ENCODE results near the gene PLK3.
A peak's percentile ranks its signal among the peaks of the same experiment; 100 is the strongest.
"Not testable (repeated sequence)": the region's sequence is repeated elsewhere in the genome, so short reads cannot be mapped to it uniquely, and the experiment has no call there.

PLK3 gene

DNA sequence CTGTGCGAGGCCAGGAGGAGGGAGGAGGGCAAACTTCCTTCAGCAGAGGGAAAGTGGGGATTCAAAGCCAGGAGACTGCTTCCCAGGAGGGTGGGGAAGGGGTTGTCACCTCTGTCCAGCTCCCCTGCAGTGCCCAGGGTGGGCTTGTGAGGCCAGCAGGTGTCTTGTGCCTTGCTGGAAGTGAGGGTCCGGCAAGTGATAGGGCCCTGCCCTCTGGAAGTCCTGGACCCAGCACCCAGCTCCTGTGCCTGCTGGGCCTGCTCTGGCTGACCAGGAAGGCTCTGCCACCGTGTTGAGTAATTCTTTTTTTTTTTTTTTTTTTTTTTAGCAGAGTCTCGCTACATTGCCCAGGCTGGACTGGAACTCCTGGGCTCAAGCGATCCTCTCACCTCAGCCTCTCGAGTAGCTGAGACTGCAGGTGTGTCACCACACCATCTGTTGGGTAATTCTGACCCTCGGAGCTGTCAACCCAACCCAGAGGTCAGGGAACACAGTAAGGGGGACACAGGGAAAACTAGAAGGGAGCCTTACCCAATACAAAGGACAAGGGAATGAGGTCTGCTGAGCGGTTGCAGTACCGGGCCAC, 13.2 kb upstream of the PLK3 start:
- DNase-seq (ENCODE audit: low read depth in 1 of 2, low spot score in 1 of 2) = no peak

DNA sequence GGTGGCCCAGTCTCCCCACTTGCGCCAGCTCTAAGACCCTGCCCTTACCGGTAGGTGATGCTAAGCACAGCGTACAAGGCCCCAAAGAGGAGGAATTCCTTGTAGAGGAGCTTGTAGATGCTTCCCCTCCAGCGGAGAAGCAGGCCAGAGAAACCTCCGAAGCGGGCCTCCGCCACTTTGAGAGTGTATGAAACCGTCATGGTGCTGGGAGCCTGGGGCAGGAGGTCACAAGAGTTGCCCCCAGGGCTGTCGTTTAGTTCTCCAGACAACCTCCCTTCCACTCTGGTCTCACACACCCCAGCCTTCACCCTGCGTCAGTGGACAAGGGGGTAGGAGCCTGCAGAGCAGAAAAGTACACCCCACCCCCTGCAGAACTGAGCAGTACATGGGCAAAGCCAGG, 12.7 kb upstream of the PLK3 start:
- no peak for DNase-seq (ENCODE audit: low read depth in 1 of 2, low spot score in 1 of 2)

DNA sequence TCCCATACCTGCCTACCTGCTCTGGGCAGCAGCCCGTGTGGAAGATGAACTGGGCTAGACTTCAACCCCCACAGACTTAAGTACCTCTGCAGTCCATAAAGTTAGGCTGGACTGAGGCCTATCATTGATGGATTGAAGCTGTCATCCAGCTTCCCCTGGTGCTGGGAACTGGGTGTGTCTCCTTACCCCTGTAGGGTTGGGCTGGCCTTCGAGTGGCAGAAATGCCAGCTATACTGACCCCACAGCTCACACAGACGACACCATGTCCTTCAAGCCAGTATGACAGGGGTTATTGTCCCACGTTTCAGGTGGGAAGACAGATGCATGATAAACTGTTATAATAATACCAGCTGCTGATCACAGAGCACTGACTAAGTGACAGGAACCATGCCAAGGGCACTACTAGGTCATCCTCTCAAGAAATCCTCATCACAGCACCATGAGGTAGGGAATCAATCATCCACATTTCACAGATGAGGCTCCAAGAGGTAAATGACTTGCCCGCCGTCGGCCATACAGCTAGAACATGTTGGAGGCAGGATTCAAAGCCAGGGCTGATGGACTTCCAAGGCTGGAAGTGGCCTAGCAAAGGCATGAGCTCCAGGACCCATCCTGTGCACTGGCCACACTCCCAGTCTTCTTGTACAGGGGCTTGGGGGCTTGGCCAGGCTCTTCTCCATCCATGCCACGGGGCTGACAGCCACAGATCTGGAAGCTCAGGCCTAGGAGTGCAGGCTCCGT, 11.9 kb upstream of the PLK3 start, which contains the start of gene BEST4:
BEST4 (minus strand) TSS at position 51 of the 741 bp plus-strand sequence. CDS start 465 bp downstream, outside the sequence.
- no peak for DNase-seq (ENCODE audit: low read depth in 1 of 2, low spot score in 1 of 2)

GRCh38 chr1:44790968-44791801, 9.0 kb upstream of the PLK3 start:
- DNase-seq (ENCODE audit: low read depth in 1 of 2, low spot score in 1 of 2) = no peak

- no peak for DNase-seq (ENCODE audit: low read depth in 1 of 2, low spot score in 1 of 2)
Measured at GRCh38 chr1:44792736-44793502, 7.3 kb upstream of the PLK3 start.

DNA sequence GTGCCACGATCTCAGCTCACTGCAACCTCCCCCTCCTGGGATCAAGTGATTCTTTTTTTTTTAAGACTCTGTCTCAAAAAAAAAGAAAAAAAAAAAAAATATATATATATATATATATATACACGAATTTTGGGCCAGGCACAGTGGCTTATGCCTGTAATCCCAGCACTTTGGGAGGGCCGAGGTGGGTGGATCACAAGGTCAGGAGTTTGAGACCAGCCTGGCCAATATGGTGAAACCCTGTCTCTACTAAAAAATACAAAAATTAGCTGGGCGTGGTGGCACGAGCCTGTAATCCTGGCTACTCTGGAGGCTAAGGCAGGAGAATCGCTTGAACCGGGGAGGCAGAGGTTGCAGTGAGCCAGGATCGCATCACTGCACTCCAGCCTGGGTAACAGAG, 2.3 kb upstream of the PLK3 start:
- not testable (repeated sequence) for DNase-seq (ENCODE audit: low read depth in 1 of 2, low spot score in 1 of 2)

GRCh38 chr1:44798481-44799365, 1.5 kb upstream of the PLK3 start:
- DNase-seq (ENCODE audit: low read depth in 1 of 2, low spot score in 1 of 2) = no peak

DNA sequence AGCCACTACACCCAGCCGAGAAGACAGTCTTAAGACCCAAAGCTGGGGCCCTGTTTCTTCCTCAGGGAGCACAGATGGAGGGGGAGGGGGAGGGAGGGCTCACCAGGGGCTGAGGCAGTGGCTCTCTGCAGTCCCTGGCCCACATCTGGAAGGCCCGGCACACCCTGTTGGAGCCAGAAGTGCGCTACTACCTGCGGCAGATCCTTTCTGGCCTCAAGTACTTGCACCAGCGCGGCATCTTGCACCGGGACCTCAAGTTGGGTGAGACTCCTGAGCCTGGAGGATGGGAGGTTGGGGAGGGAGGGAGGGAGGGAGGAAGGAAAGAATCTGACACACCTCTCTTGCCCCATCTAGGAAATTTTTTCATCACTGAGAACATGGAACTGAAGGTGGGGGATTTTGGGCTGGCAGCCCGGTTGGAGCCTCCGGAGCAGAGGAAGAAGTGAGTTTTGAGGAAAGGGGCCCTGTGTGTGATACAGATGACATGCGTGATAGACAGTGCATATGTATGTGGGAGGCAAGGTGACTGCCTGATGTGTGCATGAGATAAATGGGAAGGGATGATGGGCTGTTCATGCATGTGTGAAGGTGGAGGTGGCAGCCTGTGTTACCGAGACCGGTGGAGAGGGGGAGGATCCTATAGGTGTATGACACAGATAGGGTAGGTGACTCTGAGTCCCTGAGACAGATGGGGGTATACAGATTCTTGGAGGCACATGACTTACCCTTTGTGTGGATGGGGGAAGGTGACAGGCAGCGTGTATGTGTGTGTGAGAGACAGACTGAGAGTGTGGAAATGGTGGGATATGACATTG, 1.5 kb downstream of the PLK3 start:
- peak in 1 of 2 donors; percentile 37 for DNase-seq (ENCODE audit: low read depth in 1 of 2, low spot score in 1 of 2)

DNA sequence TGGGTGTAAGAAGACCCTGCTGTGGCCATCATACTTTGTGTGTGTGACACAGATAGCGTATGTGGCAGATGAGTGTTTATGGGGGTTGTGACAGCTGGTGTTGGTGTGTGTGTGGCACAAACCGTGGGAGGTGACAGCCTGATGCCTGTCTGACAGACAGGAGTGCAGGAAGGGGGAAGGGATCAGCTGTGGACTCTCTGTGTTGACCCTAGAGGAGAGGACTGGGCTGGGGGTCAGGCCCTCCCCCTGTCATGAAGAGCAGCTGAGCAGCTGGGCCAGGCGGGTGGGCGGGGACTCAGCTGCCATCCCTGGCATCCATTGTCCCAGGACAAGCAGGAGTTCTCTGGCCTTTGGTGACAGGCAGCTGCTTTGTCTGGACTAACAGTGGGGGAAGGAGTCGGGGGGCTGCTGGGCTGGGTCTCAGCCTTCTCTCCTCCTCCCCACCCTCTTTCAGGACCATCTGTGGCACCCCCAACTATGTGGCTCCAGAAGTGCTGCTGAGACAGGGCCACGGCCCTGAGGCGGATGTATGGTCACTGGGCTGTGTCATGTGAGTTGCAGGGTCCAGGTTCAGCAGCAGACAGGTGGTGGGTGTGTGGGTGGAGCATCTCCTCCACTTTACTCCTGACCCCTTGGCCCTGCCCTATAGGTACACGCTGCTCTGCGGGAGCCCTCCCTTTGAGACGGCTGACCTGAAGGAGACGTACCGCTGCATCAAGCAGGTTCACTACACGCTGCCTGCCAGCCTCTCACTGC, 2.3 kb downstream of the PLK3 start:
- DNase-seq (ENCODE audit: low read depth in 1 of 2, low spot score in 1 of 2) = no peak

GRCh38 chr1:44803062-44803311, 2.8 kb downstream of the PLK3 start:
- no peak for DNase-seq (ENCODE audit: low read depth in 1 of 2, low spot score in 1 of 2)

DNA sequence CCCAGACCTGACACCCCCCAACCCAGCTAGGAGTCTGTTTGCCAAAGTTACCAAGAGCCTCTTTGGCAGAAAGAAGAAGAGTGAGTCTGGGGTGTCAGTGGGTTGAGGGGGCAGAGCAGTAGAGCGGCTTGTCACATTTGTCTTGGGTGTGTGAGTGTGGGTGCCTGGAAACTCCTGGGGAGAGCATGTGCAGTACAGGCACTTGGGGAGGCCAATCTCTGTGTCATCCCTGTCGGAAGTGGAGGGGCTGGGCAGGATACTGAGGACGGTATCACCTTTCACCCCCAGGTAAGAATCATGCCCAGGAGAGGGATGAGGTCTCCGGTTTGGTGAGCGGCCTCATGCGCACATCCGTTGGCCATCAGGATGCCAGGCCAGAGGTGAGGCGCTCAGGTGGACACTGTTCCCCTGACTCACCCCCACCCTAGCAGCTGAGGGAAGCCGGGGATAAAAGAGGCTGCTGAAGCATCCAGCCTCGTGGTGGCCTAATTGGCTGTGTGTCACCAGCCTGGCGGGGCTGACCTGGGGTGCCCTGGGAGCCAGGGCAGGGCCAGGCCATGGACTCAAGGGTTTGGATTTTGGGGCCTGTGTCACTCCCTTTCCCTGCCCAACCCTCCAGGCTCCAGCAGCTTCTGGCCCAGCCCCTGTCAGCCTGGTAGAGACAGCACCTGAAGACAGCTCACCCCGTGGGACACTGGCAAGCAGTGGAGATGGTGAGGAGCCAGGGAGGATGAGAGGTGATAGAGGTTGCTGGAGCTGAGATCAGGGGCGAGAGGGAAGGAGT, 3.3 kb downstream of the PLK3 start:
- DNase-seq (ENCODE audit: low read depth in 1 of 2, low spot score in 1 of 2) = no peak

GRCh38 chr1:44805311-44806024, 5.3 kb downstream of the PLK3 start:
- no peak for DNase-seq (ENCODE audit: low read depth in 1 of 2, low spot score in 1 of 2)

DNA sequence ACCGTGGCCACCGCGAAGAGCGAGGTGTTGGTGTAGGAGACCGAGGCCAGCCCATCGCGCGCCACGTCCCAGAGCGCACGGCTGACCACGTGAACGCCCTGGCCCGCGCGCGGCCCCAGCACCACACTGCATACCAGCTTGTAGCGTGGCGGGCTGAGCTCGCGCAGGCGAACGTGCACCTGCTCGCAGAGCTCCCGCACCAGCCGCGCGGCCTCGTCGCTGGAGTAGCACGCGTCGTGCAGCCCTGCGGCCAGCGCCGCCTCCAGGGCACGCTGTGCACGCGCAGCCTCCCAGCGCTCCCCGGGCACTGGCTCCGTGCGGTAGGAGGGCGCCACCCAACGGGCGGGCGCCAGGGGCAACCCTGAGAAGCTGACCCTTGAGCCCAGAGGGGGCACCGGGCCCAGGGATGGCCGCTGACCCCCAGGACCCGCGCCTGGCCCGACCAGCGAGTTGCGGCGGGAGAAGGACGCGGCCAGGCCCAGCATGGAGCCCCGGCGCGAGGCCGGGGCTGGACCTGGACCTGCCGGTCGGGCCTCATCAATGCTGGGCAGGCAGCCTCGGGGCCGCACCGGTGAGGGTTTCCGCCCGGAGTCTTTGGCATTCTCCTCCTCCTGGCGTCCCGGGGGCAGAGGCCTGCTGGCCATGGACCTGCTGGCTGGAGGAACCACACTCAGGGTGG, 6.0 kb downstream of the PLK3 start:
- no peak for DNase-seq (ENCODE audit: low read depth in 1 of 2, low spot score in 1 of 2)

GRCh38 chr1:44806704-44807363, 6.7 kb downstream of the PLK3 start, which contains the start of gene DYNLT4:
Gene DYNLT4 (minus strand): TSS chr1:44807351. CDS start chr1:44806668, 683 bp downstream.
- no peak for DNase-seq (ENCODE audit: low read depth in 1 of 2, low spot score in 1 of 2)

GRCh38 chr1:44807364-44808062, 7.3 kb downstream of the PLK3 start:
- peak; percentile 67 to 83 for DNase-seq (ENCODE audit: low read depth in 1 of 2, low spot score in 1 of 2)

Measured in stimulated activated CD4-positive, alpha-beta T cell treated with anti-CD3 and anti-CD28 coated beads, Interleukin-15, amount 100 ng/mL, for 1 hour (primary cell).